Omental fat pad (tissue), 4 donors: ENCODE results near the gene DCST1. TPM values are rescaled to one million over a fixed set of nuclear protein-coding genes. Genes with fewer than 3 reads are reported as not detected.
"Not testable (repeated sequence)": the region's sequence is repeated elsewhere in the genome, so short reads cannot be mapped to it uniquely, and the experiment has no call there.

ENCODE experiments used
- ATAC-seq: fragments of 150-250 bp; one replicate; pipeline ENCODE4 v1.9.1; 2016; ENCODE audit warnings: mild to moderate bottlenecking, moderate library complexity; ENCODE audit not compliant: low FRiP score
- DNase-seq: peaks from one replicate; pipeline ENCODE4 v3.0.0-alpha.2; 2019; ENCODE audit warnings: low spot score
- CTCF ChIP-seq, 3 donors: fragments of 450-650 bp; IDR thresholded peaks; one replicate each; pipeline ENCODE4 v1.5.1; 2016 to 2017; ENCODE audit warnings: antibody characterized with exemption in 3 of 3, mild to moderate bottlenecking in 3 of 3, moderate library complexity in 2 of 3
- total RNA-seq, 4 donors: library from RNA; depleted of rRNA; stranded (reverse); fragments of >200 nt; gene quantifications; one replicate each; pipeline ENCODE4 v1.1.0, GENCODE V29; 2016

The DCST1 gene
- total RNA-seq, 4 donors from 2014 or later = not detected

- no peak for ATAC-seq
- DNase-seq = no peak
- TF ChIP-seq CTCF (IDR thresholded peaks at IDR 0.05) = no peak
Observed at GRCh38 chr1:154993572-154994268, 39.9 kb upstream of the DCST1 start, which contains the start of gene LENEP. TSS of gene LENEP (plus strand) at chr1:154993586. CDS start at chr1:154993608, 22 bp downstream.

- no peak for TF ChIP-seq CTCF (IDR thresholded peaks at IDR 0.05)
- no peak for ATAC-seq
Observed at GRCh38 chr1:154994269-154994587, 39.4 kb upstream of the DCST1 start.

GRCh38 chr1:154994591-154994990 is 39.0 kb upstream of the DCST1 start:
- DNase-seq (no peak), ATAC-seq (no peak)
- no peak for TF ChIP-seq CTCF (IDR thresholded peaks at IDR 0.05)

More at GRCh38 chr1:154994269-154994587, 39.4 kb upstream of the DCST1 start:
- no peak for DNase-seq

GRCh38 chr1:154995301-154995983 is 38.2 kb upstream of the DCST1 start:
- ATAC-seq = peak; percentile 46
- not testable (repeated sequence) for DNase-seq

GRCh38 chr1:154996966-154997701 is 36.5 kb upstream of the DCST1 start:
- DNase-seq (no peak), ATAC-seq (no peak)
- no peak for TF ChIP-seq CTCF (IDR thresholded peaks at IDR 0.05)

- no peak for TF ChIP-seq CTCF (IDR thresholded peaks at IDR 0.05)
- no peak for DNase-seq
- no peak for ATAC-seq
Observed at GRCh38 chr1:154998201-154998780, 35.3 kb upstream of the DCST1 start.
